CD4-positive, CD25-positive, alpha-beta regulatory T cell (primary cell): ENCODE data around the gene RAB7A. TPM values are rescaled to one million over a fixed set of nuclear protein-coding genes. Genes with fewer than 3 reads are reported as not detected.

Source experiments
- ATAC-seq, 2 donors: fragments of 150-1000 bp; cut with Tn5 transposase; one replicate each; pipeline ENCODE4 v1.10.0; 2021; ENCODE audit warnings: low read depth in 2 of 2, moderate number of reproducible peaks in 2 of 2, moderate library complexity in 1 of 2
- DNase-seq, 3 donors: peaks; one replicate each; pipeline versions ENCODE4 v3.0.0 to v3.0.0-alpha.2; 2012 to 2022; ENCODE audit warnings: mixed read lengths in 1 of 3
- H3K27ac ChIP-seq: one replicate; pipeline ENCODE4 v1.7.0; 2013; ENCODE audit warnings: mild to moderate bottlenecking, low read length; ENCODE audit not compliant: insufficient read depth, poor library complexity, severe bottlenecking
- H3K27me3 ChIP-seq: one replicate; pipeline ENCODE4 v1.7.0; 2013; ENCODE audit warnings: low read length; ENCODE audit not compliant: control insufficient read depth, insufficient read depth
- H3K36me3 ChIP-seq: one replicate; pipeline ENCODE4 v1.7.0; 2013; ENCODE audit warnings: mild to moderate bottlenecking, low read length, moderate library complexity; ENCODE audit not compliant: control insufficient read depth, insufficient read depth
- H3K4me1 ChIP-seq: 2 replicates; pipeline ENCODE4 v1.7.0; 2013; ENCODE audit warnings: mild to moderate bottlenecking, low read length; ENCODE audit not compliant: insufficient read depth, control insufficient read depth, poor library complexity, severe bottlenecking
- H3K4me3 ChIP-seq: one replicate; pipeline ENCODE4 v1.7.0; 2013; ENCODE audit warnings: low read depth, mild to moderate bottlenecking, low read length, moderate library complexity
- H3K9me3 ChIP-seq, 2 experiments: 1 replicate in 1 of 2; 2 replicates in 1 of 2; pipeline ENCODE4 v1.7.0; 2013; ENCODE audit warnings: low read length in 2 of 2, mild to moderate bottlenecking in 1 of 2, moderate library complexity in 1 of 2; ENCODE audit not compliant: control insufficient read depth in 2 of 2
- H3K27ac Mint-ChIP-seq, 3 donors: one replicate each; pipeline ENCODE4 v1.8.0; 2020 to 2022; ENCODE audit warnings: mild to moderate bottlenecking in 3 of 3, mixed read lengths in 3 of 3, moderate library complexity in 2 of 3
- H3K27me3 Mint-ChIP-seq: one replicate; pipeline ENCODE4 v1.8.0; 2022; ENCODE audit warnings: mild to moderate bottlenecking, mixed read lengths
- H3K36me3 Mint-ChIP-seq: one replicate; pipeline ENCODE4 v1.8.0; 2020; ENCODE audit warnings: mixed read lengths
- H3K4me1 Mint-ChIP-seq, 4 donors: one replicate each; pipeline ENCODE4 v1.8.0; 2020 to 2022; ENCODE audit warnings: mixed read lengths in 4 of 4, mild to moderate bottlenecking in 1 of 4
- H3K4me3 Mint-ChIP-seq, 4 donors: one replicate each; pipeline ENCODE4 v1.8.0; 2020 to 2022; ENCODE audit warnings: mild to moderate bottlenecking in 4 of 4, mixed read lengths in 4 of 4, moderate library complexity in 3 of 4
- H3K9me3 Mint-ChIP-seq, 7 donors: one replicate each; pipeline ENCODE4 v1.8.0; 2020 to 2022; ENCODE audit warnings: mixed read lengths in 7 of 7, mild to moderate bottlenecking in 3 of 7, moderate library complexity in 2 of 7
- polyA plus RNA-seq, 4 donors: library from polyadenylated mRNA; unstranded; fragments of 300-500 nt; fragmentation: Illumina TruSeq; gene quantifications; one replicate each; pipeline ENCODE4 v1.2.3, GENCODE V29; 2021
- total RNA-seq: library from RNA; stranded (reverse); gene quantifications from one replicate; pipeline ENCODE4 v1.2.3, GENCODE V29; 2022

Gene RAB7A
- total and polyA plus RNA-seq, 5 donors from 2014 or later = 156 to 200 (median 180) TPM

DNA sequence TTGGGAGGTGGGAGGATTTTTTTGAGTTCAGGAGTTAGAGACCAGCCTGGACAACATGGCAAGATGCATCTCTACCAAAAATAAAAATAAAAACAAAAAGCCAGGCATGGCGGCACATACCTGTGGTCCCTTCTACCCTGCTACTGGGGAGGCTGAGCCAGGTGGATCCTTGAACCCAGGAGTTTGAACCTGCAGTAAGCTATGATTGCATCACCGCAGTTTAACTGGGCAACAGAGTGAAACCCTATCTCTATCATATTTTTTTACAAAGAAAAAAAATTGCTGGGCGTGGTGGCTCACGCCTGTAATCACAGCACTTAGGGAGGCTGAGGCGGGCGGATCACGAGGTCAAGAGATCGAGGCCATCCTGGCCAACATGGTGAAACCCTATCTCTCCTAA is 39.5 kb upstream of the RAB7A start:
- Histone ChIP-seq H3K27me3 (no peaks in the 10 kb centered on the region), H3K4me3 (no peak overlapping the region), H3K36me3 (no peaks in the 10 kb centered on the region), H3K4me1 (peaks cover 22% of the 10 kb centered on the region), H3K27ac (no peak overlapping the region), H3K9me3 (no peaks in the 10 kb centered on the region)
- H3K36me3 Mint-ChIP-seq = no peaks in the 10 kb centered on the region
- ATAC-seq (no peak), DNase-seq (no peak)
- no peak overlapping the region for H3K4me3 Mint-ChIP-seq
- H3K9me3 Mint-ChIP-seq = peaks cover 0 to 3% (median 0%) of the 10 kb centered on the region in 7 donors
- H3K4me1 Mint-ChIP-seq = peaks cover 7 to 37% (median 21%) of the 10 kb centered on the region in 4 donors
- H3K27me3 Mint-ChIP-seq = peaks cover 5% of the 10 kb centered on the region
- H3K27ac Mint-ChIP-seq = no peak overlapping the region

DNA sequence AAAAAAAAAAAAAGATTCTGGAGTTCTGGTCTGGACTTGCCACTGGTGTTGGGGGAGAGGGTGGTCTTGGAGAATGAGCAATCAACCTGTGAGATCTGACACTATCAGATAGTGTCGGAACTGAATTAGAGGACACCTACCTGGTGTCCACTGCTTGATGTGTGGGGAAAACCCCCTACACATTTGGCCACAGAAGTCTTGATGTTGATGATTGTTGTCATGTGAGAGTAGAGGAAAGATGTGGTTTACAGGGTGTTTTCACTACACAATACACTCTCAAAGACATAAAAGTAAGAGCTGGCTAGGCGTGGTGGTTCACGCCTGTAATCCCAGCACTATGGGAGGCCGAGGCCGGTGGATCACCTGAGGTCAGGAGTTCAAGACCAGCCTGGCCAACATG is 36.9 kb upstream of the RAB7A start:
- Mint-ChIP-seq H3K27ac (peak overlapping the region in 1 of 3 donors; percentile 21), H3K36me3 (no peaks in the 10 kb centered on the region)

GRCh38 chr3:128693696-128694095 is 32.3 kb upstream of the RAB7A start:
- no peak overlapping the region for H3K4me3 ChIP-seq
- Mint-ChIP-seq H3K4me3 (no peak overlapping the region), H3K36me3 (no peaks in the 10 kb centered on the region), H3K27me3 (peaks cover 17% of the 10 kb centered on the region), H3K9me3 (peaks cover 0 to 3% (median 0%) of the 10 kb centered on the region in 7 donors), H3K4me1 (peaks cover 0 to 9% (median 3%) of the 10 kb centered on the region in 4 donors), H3K27ac (no peak overlapping the region)
- no peak overlapping the region for H3K27ac ChIP-seq
- no peak for ATAC-seq
- no peak for DNase-seq
- H3K4me1 ChIP-seq = peaks cover 2% of the 10 kb centered on the region
- H3K36me3 ChIP-seq = no peaks in the 10 kb centered on the region
- H3K9me3 ChIP-seq = no peaks in the 10 kb centered on the region
- no peaks in the 10 kb centered on the region for H3K27me3 ChIP-seq

More for the DNA sequence above, 36.9 kb upstream of the RAB7A start:
- Mint-ChIP-seq H3K27me3 (peaks cover 5% of the 10 kb centered on the region), H3K4me1 (peaks cover 6 to 20% (median 13%) of the 10 kb centered on the region in 4 donors), H3K4me3 (no peak overlapping the region), H3K9me3 (peaks cover 0 to 3% (median 0%) of the 10 kb centered on the region in 7 donors)
- Histone ChIP-seq H3K4me1 (peaks cover 13% of the 10 kb centered on the region), H3K9me3 (no peaks in the 10 kb centered on the region), H3K36me3 (no peaks in the 10 kb centered on the region), H3K27me3 (no peaks in the 10 kb centered on the region), H3K27ac (no peak overlapping the region), H3K4me3 (no peak overlapping the region)
- DNase-seq (no peak), ATAC-seq (no peak)

DNA sequence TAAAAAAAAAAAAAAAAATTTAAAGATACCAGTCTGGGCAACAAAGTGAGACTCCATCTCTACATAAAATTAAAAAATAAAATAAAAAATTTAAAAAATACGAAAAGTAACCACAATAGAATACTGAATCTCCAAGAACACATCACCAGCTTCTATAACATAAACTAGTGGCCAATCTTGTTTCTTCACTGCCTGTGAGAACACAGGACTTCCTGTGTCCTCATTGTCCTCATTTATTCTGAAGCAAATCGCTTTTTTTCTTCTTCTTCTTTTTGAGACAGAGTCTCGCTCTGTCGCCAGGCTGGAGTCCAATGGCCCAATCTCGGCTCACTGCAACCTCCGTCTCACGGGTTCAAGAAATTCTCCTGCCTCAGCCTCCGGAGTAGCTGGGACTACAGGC is 28.6 kb upstream of the RAB7A start:
- Mint-ChIP-seq H3K4me1 (peaks cover 0 to 8% (median 0%) of the 10 kb centered on the region in 4 donors), H3K36me3 (no peaks in the 10 kb centered on the region), H3K27ac (no peak overlapping the region), H3K27me3 (peaks cover 16% of the 10 kb centered on the region), H3K9me3 (no peaks in the 10 kb centered on the region), H3K4me3 (peak overlapping the region in 2 of 4 donors; percentile 38 to 56)
- peak in 1 of 3 donors; percentile 23 for DNase-seq
- Histone ChIP-seq H3K27ac (no peak overlapping the region), H3K36me3 (no peaks in the 10 kb centered on the region), H3K4me3 (no peak overlapping the region), H3K4me1 (peaks cover 3% of the 10 kb centered on the region), H3K9me3 (no peaks in the 10 kb centered on the region), H3K27me3 (no peaks in the 10 kb centered on the region)
- ATAC-seq = no peak

GRCh38 chr3:128698211-128699047 is 27.6 kb upstream of the RAB7A start:
- DNase-seq (no peak), ATAC-seq (peak in 1 of 2 donors; percentile 29)
- no peaks in the 10 kb centered on the region for H3K36me3 ChIP-seq
- peaks cover 3% of the 10 kb centered on the region for H3K4me1 ChIP-seq
- Mint-ChIP-seq H3K4me1 (peaks cover 0 to 8% (median 0%) of the 10 kb centered on the region in 4 donors), H3K27me3 (peaks cover 20% of the 10 kb centered on the region), H3K9me3 (no peaks in the 10 kb centered on the region), H3K4me3 (peak overlapping the region in 2 of 4 donors; percentile 76 to 79), H3K36me3 (no peaks in the 10 kb centered on the region), H3K27ac (peak overlapping the region in 1 of 3 donors; percentile 38)
- no peaks in the 10 kb centered on the region for H3K27me3 ChIP-seq
- no peak overlapping the region for H3K4me3 ChIP-seq
- no peaks in the 10 kb centered on the region for H3K9me3 ChIP-seq
- no peak overlapping the region for H3K27ac ChIP-seq

GRCh38 chr3:128701342-128702212 is 24.4 kb upstream of the RAB7A start:
- ATAC-seq (no peak), DNase-seq (no peak)
- H3K4me1 Mint-ChIP-seq = peaks cover 0 to 8% (median 0%) of the 10 kb centered on the region in 4 donors
- H3K4me1 ChIP-seq = peaks cover 3% of the 10 kb centered on the region
- H3K27me3 ChIP-seq = no peaks in the 10 kb centered on the region
- H3K27ac ChIP-seq = no peak overlapping the region
- H3K4me3 Mint-ChIP-seq = no peak overlapping the region
- H3K9me3 Mint-ChIP-seq = no peaks in the 10 kb centered on the region
- H3K36me3 Mint-ChIP-seq = no peaks in the 10 kb centered on the region
- H3K9me3 ChIP-seq = no peaks in the 10 kb centered on the region
- no peak overlapping the region for H3K4me3 ChIP-seq
- no peak overlapping the region for H3K27ac Mint-ChIP-seq
- peaks cover 15% of the 10 kb centered on the region for H3K27me3 Mint-ChIP-seq
- no peaks in the 10 kb centered on the region for H3K36me3 ChIP-seq

DNA sequence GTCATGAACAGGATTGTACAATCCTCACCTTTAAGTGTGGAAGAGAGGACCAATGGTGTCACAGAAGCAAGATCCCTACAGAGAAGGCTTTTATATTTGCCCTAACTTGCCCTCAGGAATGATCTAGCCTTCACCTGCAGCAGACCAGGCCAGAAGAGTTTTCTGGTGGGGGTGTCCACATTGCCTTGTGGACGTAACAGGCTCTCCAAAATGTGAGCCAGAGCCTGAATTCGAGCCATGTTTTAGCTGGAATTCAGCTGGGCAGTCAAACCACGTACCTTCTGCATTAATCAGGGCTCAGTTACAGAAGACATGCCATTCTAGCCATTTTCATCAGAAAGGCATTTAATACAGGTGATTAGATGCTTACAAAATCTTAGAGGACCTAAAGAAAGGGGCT is 23.6 kb upstream of the RAB7A start:
- DNase-seq (no peak), ATAC-seq (no peak)
- no peaks in the 10 kb centered on the region for H3K36me3 ChIP-seq
- H3K27ac Mint-ChIP-seq = no peak overlapping the region
- no peak overlapping the region for H3K4me3 ChIP-seq
- no peaks in the 10 kb centered on the region for H3K36me3 Mint-ChIP-seq
- H3K9me3 Mint-ChIP-seq = no peaks in the 10 kb centered on the region
- peaks cover 0 to 7% (median 0%) of the 10 kb centered on the region in 4 donors for H3K4me1 Mint-ChIP-seq
- H3K4me1 ChIP-seq = peaks cover 3% of the 10 kb centered on the region
- no peaks in the 10 kb centered on the region for H3K9me3 ChIP-seq
- H3K27me3 Mint-ChIP-seq = peaks cover 13% of the 10 kb centered on the region
- H3K4me3 Mint-ChIP-seq = no peak overlapping the region
- no peak overlapping the region for H3K27ac ChIP-seq
- H3K27me3 ChIP-seq = no peaks in the 10 kb centered on the region
